GM12878 (cell line): ENCODE data around the gene NDUFA5.
"Not testable (repeated sequence)": the region's sequence is repeated elsewhere in the genome, so short reads cannot be mapped to it uniquely, and the experiment has no call there.

Source experiments
- DPF2 ChIP-seq: fragments of 450-650 bp; IDR thresholded peaks from 2 replicates; pipeline ENCODE4 v1.6.1; 2017; ENCODE audit warnings: mild to moderate bottlenecking
- HDAC2 ChIP-seq: fragments of 200-600 bp; sonication (generic); IDR thresholded peaks from 2 replicates; pipeline ENCODE4 v1.6.1; 2017
- IRF4 ChIP-seq: IDR thresholded peaks from 2 replicates; pipeline ENCODE4 v1.6.1; 2011; ENCODE audit warnings: low read depth, low read length
- JUND ChIP-seq: IDR thresholded peaks from 2 replicates; pipeline ENCODE4 v1.6.1; 2012; ENCODE audit warnings: low read depth, mild to moderate bottlenecking, low read length, improper control_type of control experiment, moderate library complexity
- POLR2A ChIP-seq: IDR thresholded peaks from 2 replicates; pipeline ENCODE4 v1.6.1; 2011; ENCODE audit warnings: low read depth, mild to moderate bottlenecking, low read length
- POLR2AphosphoS5 ChIP-seq: IDR thresholded peaks from 2 replicates; pipeline ENCODE4 v1.6.1; 2011; ENCODE audit warnings: mild to moderate bottlenecking, low read length, inconsistent platforms
- SIX5 ChIP-seq: IDR thresholded peaks from 2 replicates; pipeline ENCODE4 v1.6.1; 2011; ENCODE audit warnings: mild to moderate bottlenecking, low read depth, low read length, moderate library complexity; ENCODE audit not compliant: severe bottlenecking
- SP1 ChIP-seq: IDR thresholded peaks from one replicate; pipeline ENCODE4 v1.6.1; 2011; ENCODE audit warnings: low read depth, low read length
- ZNF217 ChIP-seq: fragments of 450-650 bp; IDR thresholded peaks from 2 replicates; pipeline ENCODE4 v1.6.1; 2017; ENCODE audit warnings: antibody characterized with exemption, mild to moderate bottlenecking
- TF ChIP-seq, protein P1 (sequence below), 3 experiments: IDR thresholded peaks in 2 of 3; conservative IDR thresholded peaks in 1 of 3; 2 replicates each; pipeline ENCODE4 v1.5.1; 2011; ENCODE audit warnings: low read depth in 3 of 3, low read length in 3 of 3, mild to moderate bottlenecking in 3 of 3, control low read depth in 2 of 3, moderate library complexity in 2 of 3, inconsistent platforms in 1 of 3, mixed read lengths in 1 of 3; ENCODE audit not compliant: control insufficient read depth in 2 of 3, insufficient read depth in 1 of 3; ENCODE audit errors: extremely low read depth in 1 of 3

- not testable (repeated sequence) for TF ChIP-seq HDAC2, IRF4, SP1, POLR2A, SIX5, ZNF217, POLR2AphosphoS5, DPF2, JUND
- TF ChIP-seq, protein P1, sequence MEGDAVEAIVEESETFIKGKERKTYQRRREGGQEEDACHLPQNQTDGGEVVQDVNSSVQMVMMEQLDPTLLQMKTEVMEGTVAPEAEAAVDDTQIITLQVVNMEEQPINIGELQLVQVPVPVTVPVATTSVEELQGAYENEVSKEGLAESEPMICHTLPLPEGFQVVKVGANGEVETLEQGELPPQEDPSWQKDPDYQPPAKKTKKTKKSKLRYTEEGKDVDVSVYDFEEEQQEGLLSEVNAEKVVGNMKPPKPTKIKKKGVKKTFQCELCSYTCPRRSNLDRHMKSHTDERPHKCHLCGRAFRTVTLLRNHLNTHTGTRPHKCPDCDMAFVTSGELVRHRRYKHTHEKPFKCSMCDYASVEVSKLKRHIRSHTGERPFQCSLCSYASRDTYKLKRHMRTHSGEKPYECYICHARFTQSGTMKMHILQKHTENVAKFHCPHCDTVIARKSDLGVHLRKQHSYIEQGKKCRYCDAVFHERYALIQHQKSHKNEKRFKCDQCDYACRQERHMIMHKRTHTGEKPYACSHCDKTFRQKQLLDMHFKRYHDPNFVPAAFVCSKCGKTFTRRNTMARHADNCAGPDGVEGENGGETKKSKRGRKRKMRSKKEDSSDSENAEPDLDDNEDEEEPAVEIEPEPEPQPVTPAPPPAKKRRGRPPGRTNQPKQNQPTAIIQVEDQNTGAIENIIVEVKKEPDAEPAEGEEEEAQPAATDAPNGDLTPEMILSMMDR (IDR thresholded peaks at IDR 0.05 in 2 of 3, conservative IDR thresholded peaks at IDR 0.05 in 1 of 3; ENCODE audit: control insufficient read depth in 2 of 3, extremely low read depth in 1 of 3, insufficient read depth in 1 of 3, low read depth in 3 of 3, low read length in 3 of 3) = not testable (repeated sequence)
Measured at GRCh38 chr7:123527712-123528225, 29.8 kb downstream of the NDUFA5 start.
